HepG2 (cell line): Measurements from ENCODE around the gene PLIN3. TPM values are rescaled to one million over a fixed set of nuclear protein-coding genes. Genes with fewer than 3 reads are reported as not detected.
A peak's percentile ranks its signal among the peaks of the same experiment; 100 is the strongest.

Source experiments
- ARNTL ChIP-seq: sonication (generic); formaldehyde crosslinking; IDR thresholded peaks from 2 replicates; pipeline ENCODE4 v1.4.0; 2020; ENCODE audit warnings: mild to moderate bottlenecking, missing genetic modification reagents
- ESRRA ChIP-seq: sonication (generic); formaldehyde crosslinking; IDR thresholded peaks from 2 replicates; pipeline ENCODE4 v1.5.1; 2020; ENCODE audit warnings: mild to moderate bottlenecking, low read depth, missing genetic modification reagents
- FOXK1 ChIP-seq: sonication (generic); formaldehyde crosslinking; IDR thresholded peaks from 2 replicates; pipeline ENCODE4 v1.4.0; 2020; ENCODE audit warnings: low read depth, missing genetic modification reagents, borderline replicate concordance
- GFI1 ChIP-seq: sonication (generic); formaldehyde crosslinking; IDR thresholded peaks from 2 replicates; pipeline ENCODE4 v1.5.0; 2020; ENCODE audit warnings: missing genetic modification reagents, mild to moderate bottlenecking, borderline replicate concordance
- HHEX ChIP-seq: IDR thresholded peaks from 2 replicates; pipeline ENCODE4 v1.6.1; 2016; ENCODE audit warnings: control low read depth
- KAT7 ChIP-seq: IDR thresholded peaks from 2 replicates; pipeline ENCODE4 v1.6.1; 2018; ENCODE audit warnings: borderline replicate concordance, missing compliant biosample characterization
- LCORL ChIP-seq, 2 experiments: fragments of 450-650 bp in 1 of 2; sonication (generic) in 1 of 2; formaldehyde crosslinking in 1 of 2; IDR thresholded peaks; 2 replicates each; pipeline versions ENCODE4 v1.5.0 to v1.6.1; 2017 to 2020; ENCODE audit warnings: antibody characterized with exemption in 1 of 2, missing genetic modification reagents in 1 of 2
- MXI1 ChIP-seq: IDR thresholded peaks from 3 replicates; pipeline ENCODE4 v1.6.1; 2012; ENCODE audit warnings: low read depth, low read length, inconsistent platforms, borderline replicate concordance
- NFE2L1 ChIP-seq: sonication (generic); formaldehyde crosslinking; IDR thresholded peaks from 2 replicates; pipeline ENCODE4 v1.4.0; 2020; ENCODE audit warnings: missing genetic modification reagents, mild to moderate bottlenecking, borderline replicate concordance
- PAF1 ChIP-seq: IDR thresholded peaks from 2 replicates; pipeline ENCODE4 v1.6.1; 2016; ENCODE audit warnings: missing genetic modification reagents, missing compliant biosample characterization
- SAP130 ChIP-seq: IDR thresholded peaks from 2 replicates; pipeline ENCODE4 v1.6.1; 2016; ENCODE audit warnings: low read depth
- SMYD3 ChIP-seq: sonication (generic); formaldehyde crosslinking; IDR thresholded peaks from 2 replicates; pipeline ENCODE4 v1.8.1; 2023; ENCODE audit warnings: mild to moderate bottlenecking, missing genetic modification reagents
- STAG1 ChIP-seq: sonication (generic); formaldehyde crosslinking; IDR thresholded peaks from 2 replicates; pipeline ENCODE4 v1.4.0; 2020; ENCODE audit warnings: missing genetic modification reagents
- ZBTB3 ChIP-seq: sonication (generic); formaldehyde crosslinking; IDR thresholded peaks from 2 replicates; pipeline ENCODE4 v1.4.0; 2020; ENCODE audit warnings: low read depth, mild to moderate bottlenecking, moderate library complexity, missing genetic modification reagents, borderline replicate concordance
- ZBTB37 ChIP-seq: sonication (generic); formaldehyde crosslinking; IDR thresholded peaks from 2 replicates; pipeline ENCODE4 v1.4.0; 2020; ENCODE audit warnings: mild to moderate bottlenecking, missing genetic modification reagents
- ZBTB44 ChIP-seq: sonication (generic); formaldehyde crosslinking; IDR thresholded peaks from 2 replicates; pipeline ENCODE4 v1.4.0; 2020; ENCODE audit warnings: missing genetic modification reagents
- ZNF121 ChIP-seq: sonication (generic); formaldehyde crosslinking; IDR thresholded peaks from 2 replicates; pipeline ENCODE4 v1.5.0; 2020; ENCODE audit warnings: mild to moderate bottlenecking, missing genetic modification reagents
- ZNF280D ChIP-seq: sonication (generic); formaldehyde crosslinking; IDR thresholded peaks from 2 replicates; pipeline ENCODE4 v1.5.1; 2020; ENCODE audit warnings: mild to moderate bottlenecking, missing genetic modification reagents
- ZNF33A ChIP-seq: sonication (generic); formaldehyde crosslinking; IDR thresholded peaks from 2 replicates; pipeline ENCODE4 v1.5.1; 2020; ENCODE audit warnings: missing genetic modification reagents, mild to moderate bottlenecking, moderate library complexity, borderline replicate concordance
- ZNF615 ChIP-seq: sonication (generic); formaldehyde crosslinking; IDR thresholded peaks from 2 replicates; pipeline ENCODE4 v1.5.0; 2020; ENCODE audit warnings: mild to moderate bottlenecking, missing genetic modification reagents, borderline replicate concordance
- ZNF703 ChIP-seq: sonication (generic); formaldehyde crosslinking; IDR thresholded peaks from 2 replicates; pipeline ENCODE4 v1.5.1; 2020; ENCODE audit warnings: missing genetic modification reagents, mild to moderate bottlenecking, moderate library complexity, borderline replicate concordance
- ZNF720 ChIP-seq: sonication (generic); formaldehyde crosslinking; IDR thresholded peaks from 2 replicates; pipeline ENCODE4 v1.4.0; 2020; ENCODE audit warnings: missing genetic modification reagents
- ZSCAN25 ChIP-seq: sonication (generic); formaldehyde crosslinking; IDR thresholded peaks from 2 replicates; pipeline ENCODE4 v1.8.0; 2022; ENCODE audit warnings: mild to moderate bottlenecking, missing genetic modification reagents
- polyA plus RNA-seq, 8 experiments: library from polyadenylated mRNA; depleted of rRNA in 3 of 8; stranded (reverse) in 7 of 8; unstranded in 1 of 8; fragments of >200 nt; fragmentation: Illumina TruSeq in 4 of 8; extraction: Trizol in 4 of 8; gene quantifications; 2 replicates each; pipeline versions ENCODE4 v1.2.1 to v1.2.3, GENCODE V29; 2011 to 2016; ENCODE audit warnings: low read depth in 4 of 8, missing spikeins in 1 of 8, mixed read lengths in 1 of 8; ENCODE audit not compliant: insufficient read depth in 1 of 8
- total RNA-seq, 5 experiments: library from RNA; depleted of rRNA; stranded (reverse); fragments of >200 nt; fragmentation: Illumina TruSeq; extraction: Trizol; gene quantifications; 2 replicates each; pipeline ENCODE4 v1.2.3, GENCODE V29; 2016; ENCODE audit warnings: low read depth in 1 of 5
- TF ChIP-seq, protein P1 (sequence below): sonication (generic); formaldehyde crosslinking; IDR thresholded peaks from 2 replicates; pipeline ENCODE4 v1.9.0; 2021; ENCODE audit warnings: missing genetic modification reagents, mild to moderate bottlenecking, borderline replicate concordance

PLIN3 gene
- total and polyA plus RNA-seq, 2 of the 13 experiments (the other 11 are each of a cell fraction or from before 2014, with no cell fraction given), result 49.3 to 57.9 TPM

- TF ChIP-seq ZNF615 (no peak), ZBTB3 (CRISPR knock-in tag) (peak; percentile 55; the same call in 1 of the 2 replicates), LCORL (IDR thresholded peaks at IDR 0.05) (no peak), LCORL (CRISPR knock-in tag; IDR thresholded peaks at IDR 0.05) (peak; percentile 58), ZSCAN25 (CRISPR knock-in tag) (no peak), ZNF280D (CRISPR knock-in tag) (0 out of 2 replicates have a peak, but pooled peaks have one; percentile 55), STAG1 (no peak), GFI1 (CRISPR knock-in tag) (peak; percentile 12; the same call in 1 of the 2 replicates), PAF1 (CRISPR knock-in tag) (no peak), MXI1 (no peak), NFE2L1 (no peak), ZNF33A (no peak), SMYD3 (CRISPR knock-in tag) (no peak), ZBTB44 (CRISPR knock-in tag) (no peak), KAT7 (no peak), ZNF121 (no peak), FOXK1 (CRISPR knock-in tag) (no peak), ESRRA (no peak), ZBTB37 (no peak), SAP130 (CRISPR knock-in tag) (peak; percentile 48; the same call in 1 of the 2 replicates), ZNF720 (CRISPR knock-in tag) (no peak), ZNF703 (CRISPR knock-in tag) (no peak), ARNTL (CRISPR knock-in tag) (no peak), HHEX (CRISPR knock-in tag) (no peak)
- TF ChIP-seq, protein P1, sequence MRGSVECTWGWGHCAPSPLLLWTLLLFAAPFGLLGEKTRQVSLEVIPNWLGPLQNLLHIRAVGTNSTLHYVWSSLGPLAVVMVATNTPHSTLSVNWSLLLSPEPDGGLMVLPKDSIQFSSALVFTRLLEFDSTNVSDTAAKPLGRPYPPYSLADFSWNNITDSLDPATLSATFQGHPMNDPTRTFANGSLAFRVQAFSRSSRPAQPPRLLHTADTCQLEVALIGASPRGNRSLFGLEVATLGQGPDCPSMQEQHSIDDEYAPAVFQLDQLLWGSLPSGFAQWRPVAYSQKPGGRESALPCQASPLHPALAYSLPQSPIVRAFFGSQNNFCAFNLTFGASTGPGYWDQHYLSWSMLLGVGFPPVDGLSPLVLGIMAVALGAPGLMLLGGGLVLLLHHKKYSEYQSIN (CRISPR knock-in tag), result no peak
Observed at GRCh38 chr19:4831304-4831978, 36.0 kb downstream of the PLIN3 start, which contains the start of gene TICAM1 (continued).
